CD4-positive, alpha-beta T cell treated with Interferon alpha-2 for 1 hour (primary cell): ENCODE data around the gene COMMD6.

Experiments
- DNase-seq, 2 donors: peaks; one replicate each; pipeline ENCODE4 v3.0.0-alpha.2; 2020 to 2022

The COMMD6 gene

DNA sequence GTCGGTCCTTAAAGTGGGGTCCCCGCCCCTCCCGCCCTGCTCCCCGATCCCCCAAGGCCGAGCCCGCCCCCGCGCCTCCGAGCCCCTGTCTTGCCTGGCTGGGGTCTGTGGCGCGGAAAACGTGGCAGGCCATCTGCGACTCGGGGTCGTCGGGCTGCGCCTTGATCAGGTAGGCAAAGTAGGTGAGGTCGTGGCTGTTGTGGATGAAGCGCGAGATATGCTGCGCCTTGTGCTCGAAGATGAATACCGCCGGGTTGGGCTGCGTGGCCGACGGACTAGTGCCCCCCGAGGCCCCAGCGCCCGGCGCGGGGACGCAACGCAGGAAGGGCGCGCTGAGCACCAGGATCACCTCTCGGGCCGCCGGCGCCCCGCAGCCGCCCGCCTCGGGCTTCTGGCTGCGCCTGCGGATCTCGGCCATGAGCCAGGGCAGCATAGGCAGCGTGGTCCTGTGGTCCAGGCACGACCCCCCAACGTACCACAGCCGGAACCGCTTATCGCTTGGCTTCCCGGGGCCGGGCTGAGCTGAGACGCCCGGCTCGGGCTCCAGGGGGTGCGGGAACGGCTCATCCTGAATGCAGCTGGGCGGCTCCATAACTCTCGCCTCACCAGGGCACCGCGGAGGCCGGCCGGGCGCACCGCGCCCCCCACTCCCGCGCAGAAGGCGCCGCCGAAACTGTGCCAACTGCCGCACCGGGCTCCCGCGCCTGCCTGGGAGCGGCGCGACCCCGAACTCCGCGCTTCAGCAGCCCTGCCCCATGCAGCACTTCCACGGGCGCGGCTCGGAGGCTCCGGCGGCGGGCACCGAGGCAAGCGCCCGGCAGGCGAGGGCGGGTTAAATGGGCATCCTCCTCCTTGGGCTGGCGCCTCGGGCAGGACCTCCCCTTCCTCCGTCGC, 56.2 kb downstream of the COMMD6 start:
- no peak for DNase-seq

DNA sequence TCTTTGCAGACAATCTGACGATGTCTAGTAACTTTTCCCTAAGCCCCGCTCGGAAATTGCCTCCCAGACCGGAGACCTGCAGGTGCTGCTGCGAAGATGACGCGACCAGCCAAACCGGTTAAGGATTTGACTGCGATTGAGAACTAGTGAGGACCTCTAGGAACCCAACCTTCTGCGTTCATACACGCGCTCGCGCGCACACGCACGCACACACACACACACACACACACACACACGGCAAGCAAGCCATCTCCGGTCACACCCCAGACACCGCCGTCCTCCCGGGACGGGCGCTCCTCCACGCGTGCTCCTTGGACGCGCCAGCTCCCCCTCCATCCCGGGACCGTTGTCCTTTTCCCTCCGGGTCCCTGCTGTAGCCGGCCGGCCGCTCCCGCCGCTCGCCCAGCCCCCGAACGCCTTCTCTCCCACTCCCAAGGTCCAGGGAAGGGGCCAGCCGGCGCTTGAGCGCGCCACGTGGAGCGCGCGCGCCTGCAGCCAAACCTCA, 56.9 kb downstream of the COMMD6 start:
- DNase-seq: peak in 1 of 2 donors; percentile 25

DNA sequence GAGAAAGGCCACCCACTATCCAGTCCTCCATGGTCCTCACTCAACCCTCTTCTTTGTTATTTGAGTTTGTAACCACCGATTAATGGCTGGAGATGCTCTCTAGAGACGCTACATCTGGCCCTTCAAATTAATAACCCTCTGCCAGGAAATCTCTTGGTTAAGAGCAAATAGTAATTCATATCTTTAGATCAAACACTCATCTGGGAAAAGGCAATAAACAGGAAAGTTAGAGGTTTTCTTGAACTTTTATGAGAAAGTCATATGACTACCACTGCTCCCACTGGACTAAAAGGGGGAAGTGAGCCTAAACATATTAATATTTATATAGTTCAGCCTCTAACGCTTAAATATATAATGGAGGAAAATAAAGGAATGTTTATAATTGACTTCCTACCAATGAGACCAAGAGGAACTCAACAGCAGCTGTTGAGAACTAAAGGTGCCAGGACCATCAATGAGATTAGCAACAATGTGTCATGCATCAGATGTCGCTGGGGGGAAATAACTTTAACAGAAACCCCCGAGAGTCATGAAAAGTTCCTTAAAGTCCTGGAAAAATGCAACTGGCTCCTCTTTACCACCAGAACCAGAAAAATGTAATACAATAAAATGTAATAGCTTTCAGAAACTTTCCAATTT, 58.4 kb downstream of the COMMD6 start:
- DNase-seq: no peak

GRCh38 chr13:75478659-75479058, 59.0 kb downstream of the COMMD6 start:
- DNase-seq: no peak
